Pons (tissue), 1 donor: ENCODE data around the gene JAG2.
A peak's percentile ranks its signal among the peaks of the same experiment; 100 is the strongest.

ENCODE experiments used
- DNase-seq: peaks from one replicate; pipeline ENCODE4 v3.0.0-alpha.2; 2016; ENCODE audit warnings: low spot score

JAG2 gene

GRCh38 chr14:105182296-105183020 is 13.9 kb upstream of the JAG2 start:
- no peak for DNase-seq

GRCh38 chr14:105181549-105182295 is 13.1 kb upstream of the JAG2 start:
- DNase-seq = no peak

GRCh38 chr14:105180592-105181548 is 12.3 kb upstream of the JAG2 start, which contains the start of gene NUDT14:
NUDT14 (minus strand) TSS chr14:105181312; CDS start chr14:105181209, 103 bp downstream.
- no peak for DNase-seq

- no peak for DNase-seq
These were observed 10.6 kb upstream of the JAG2 start for GRCh38 chr14:105179191-105179590.

GRCh38 chr14:105178868-105179140 is 10.2 kb upstream of the JAG2 start:
- no peak for DNase-seq

GRCh38 chr14:105178069-105178867 is 9.7 kb upstream of the JAG2 start:
- no peak for DNase-seq

- DNase-seq = no peak
These were observed 8.5 kb upstream of the JAG2 start for GRCh38 chr14:105177082-105177481.

GRCh38 chr14:105176513-105176912 is 7.9 kb upstream of the JAG2 start:
- DNase-seq = no peak

GRCh38 chr14:105173901-105174894 is 5.6 kb upstream of the JAG2 start:
- DNase-seq = peak; percentile 14

GRCh38 chr14:105173145-105173544 is 4.6 kb upstream of the JAG2 start:
- DNase-seq = no peak

GRCh38 chr14:105172476-105172875 is 3.9 kb upstream of the JAG2 start:
- no peak for DNase-seq

- DNase-seq = no peak
These were observed 2.6 kb upstream of the JAG2 start for GRCh38 chr14:105171004-105171673.

- no peak for DNase-seq
These were observed 1.4 kb upstream of the JAG2 start for GRCh38 chr14:105169776-105170655.

- no peak for DNase-seq
These were observed 467 bp upstream of the JAG2 start for GRCh38 chr14:105168979-105169507.

- no peak for DNase-seq
These were observed 519 bp downstream of the JAG2 start for GRCh38 chr14:105168093-105168420.

- DNase-seq = no peak
These were observed 1.1 kb downstream of the JAG2 start for GRCh38 chr14:105167303-105168092.

- no peak for DNase-seq
These were observed 1.8 kb downstream of the JAG2 start for GRCh38 chr14:105166571-105167302.
